ENCODE results near the gene ACSM6.

DNA sequence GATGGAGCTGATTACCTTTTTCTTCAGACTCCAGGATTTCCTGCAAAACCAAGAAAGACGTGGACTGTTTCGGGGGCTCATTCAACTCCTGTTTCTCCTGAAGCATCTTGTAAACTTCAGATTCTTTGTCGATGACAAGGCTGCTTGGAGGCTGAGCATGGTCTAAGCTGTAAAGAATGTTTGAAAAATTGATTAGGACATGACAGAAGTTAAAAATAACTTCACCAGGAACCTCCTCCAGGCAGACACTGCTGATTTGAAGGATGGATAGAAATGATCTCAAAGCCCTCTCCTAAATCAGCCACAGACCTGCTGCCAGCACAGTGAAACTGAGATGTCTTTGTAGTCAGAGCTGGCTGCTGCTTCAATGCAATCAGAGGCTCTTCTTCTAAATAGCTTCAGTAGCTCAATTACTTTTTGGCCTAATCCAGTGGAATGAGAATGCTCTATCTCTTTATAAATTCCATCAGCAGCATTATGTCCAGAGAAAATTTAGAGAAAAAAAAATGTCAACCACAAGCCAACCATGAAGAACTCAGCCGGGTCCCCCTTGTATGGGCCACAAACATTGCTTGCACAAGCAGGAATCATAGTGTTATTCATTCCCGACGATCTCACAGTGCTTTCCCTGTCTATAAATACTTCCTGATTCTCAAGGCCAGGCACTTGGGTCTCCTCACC is 53.3 kb downstream of the ACSM6 start:
- TF ChIP-seq, protein P1, sequence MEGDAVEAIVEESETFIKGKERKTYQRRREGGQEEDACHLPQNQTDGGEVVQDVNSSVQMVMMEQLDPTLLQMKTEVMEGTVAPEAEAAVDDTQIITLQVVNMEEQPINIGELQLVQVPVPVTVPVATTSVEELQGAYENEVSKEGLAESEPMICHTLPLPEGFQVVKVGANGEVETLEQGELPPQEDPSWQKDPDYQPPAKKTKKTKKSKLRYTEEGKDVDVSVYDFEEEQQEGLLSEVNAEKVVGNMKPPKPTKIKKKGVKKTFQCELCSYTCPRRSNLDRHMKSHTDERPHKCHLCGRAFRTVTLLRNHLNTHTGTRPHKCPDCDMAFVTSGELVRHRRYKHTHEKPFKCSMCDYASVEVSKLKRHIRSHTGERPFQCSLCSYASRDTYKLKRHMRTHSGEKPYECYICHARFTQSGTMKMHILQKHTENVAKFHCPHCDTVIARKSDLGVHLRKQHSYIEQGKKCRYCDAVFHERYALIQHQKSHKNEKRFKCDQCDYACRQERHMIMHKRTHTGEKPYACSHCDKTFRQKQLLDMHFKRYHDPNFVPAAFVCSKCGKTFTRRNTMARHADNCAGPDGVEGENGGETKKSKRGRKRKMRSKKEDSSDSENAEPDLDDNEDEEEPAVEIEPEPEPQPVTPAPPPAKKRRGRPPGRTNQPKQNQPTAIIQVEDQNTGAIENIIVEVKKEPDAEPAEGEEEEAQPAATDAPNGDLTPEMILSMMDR (IDR thresholded peaks at IDR 0.05) = no peak
- TF ChIP-seq POLR2A (IDR thresholded peaks at IDR 0.05) = no peak

Data from heart left ventricle (tissue), 13 donors.